Endodermal cell (in vitro differentiated cells): ENCODE results near the gene POFUT1. TPM values are rescaled to one million over a fixed set of nuclear protein-coding genes. Genes with fewer than 3 reads are reported as not detected.

Experiments
- DNase-seq: peaks from one replicate; pipeline ENCODE4 v3.0.0-alpha.2; 2017
- H3K27ac ChIP-seq: 2 replicates; pipeline ENCODE4 v1.5.1; 2013; ENCODE audit warnings: mild to moderate bottlenecking, low read depth, low read length, moderate library complexity
- H3K27me3 ChIP-seq: 2 replicates; pipeline ENCODE4 v1.6.1; 2013; ENCODE audit warnings: mild to moderate bottlenecking, low read length, moderate library complexity; ENCODE audit not compliant: insufficient read depth, control insufficient read depth, poor library complexity, severe bottlenecking
- H3K36me3 ChIP-seq: 2 replicates; pipeline ENCODE4 v1.7.0; 2013; ENCODE audit warnings: mild to moderate bottlenecking, low read length, moderate library complexity; ENCODE audit not compliant: control insufficient read depth, insufficient read depth
- H3K4me1 ChIP-seq: one replicate; pipeline ENCODE4 v1.7.0; 2013; ENCODE audit warnings: low read length; ENCODE audit not compliant: control insufficient read depth, insufficient read depth
- H3K4me3 ChIP-seq: 2 replicates; pipeline ENCODE4 v1.5.1; 2013; ENCODE audit warnings: mild to moderate bottlenecking, low read length, moderate library complexity
- H3K9ac ChIP-seq: 2 replicates; pipeline ENCODE4 v1.6.1; 2013; ENCODE audit warnings: mild to moderate bottlenecking, low read length, moderate library complexity; ENCODE audit not compliant: poor library complexity, severe bottlenecking; ENCODE audit errors: extremely low read depth
- H3K9me3 ChIP-seq: 2 replicates; pipeline ENCODE4 v1.6.1; 2013; ENCODE audit warnings: mild to moderate bottlenecking, low read length, moderate library complexity; ENCODE audit not compliant: control insufficient read depth
- H3K27ac Mint-ChIP-seq: 2 replicates; pipeline ENCODE4 v1.8.0; 2020; ENCODE audit warnings: mixed read lengths
- H3K27me3 Mint-ChIP-seq: 2 replicates; pipeline ENCODE4 v1.8.0; 2021; ENCODE audit warnings: mild to moderate bottlenecking, mixed read lengths; ENCODE audit not compliant: insufficient read depth
- H3K36me3 Mint-ChIP-seq: 2 replicates; pipeline ENCODE4 v1.8.0; 2020; ENCODE audit warnings: low read depth, mixed read lengths
- H3K4me1 Mint-ChIP-seq: 2 replicates; pipeline ENCODE4 v1.8.0; 2020; ENCODE audit warnings: mixed read lengths
- H3K4me3 Mint-ChIP-seq: 2 replicates; pipeline ENCODE4 v1.8.0; 2020; ENCODE audit warnings: mild to moderate bottlenecking, moderate library complexity, mixed read lengths
- H3K9me3 Mint-ChIP-seq: 2 replicates; pipeline ENCODE4 v1.8.0; 2020; ENCODE audit warnings: mild to moderate bottlenecking, mixed read lengths
- WGBS, 2 experiments: methylation state at CpG; one replicate each; pipeline versions ENCODE4 v1.1.5 to v1.1.7; 2013; ENCODE audit warnings: missing lambda C conversion rate in 2 of 2, mixed read lengths in 1 of 2; ENCODE audit not compliant: insufficient coverage in 1 of 2, insufficient read length in 1 of 2; 5-methylcytosine and 5-hydroxymethylcytosine counted together
- total RNA-seq, 2 donors: library from RNA; stranded (reverse); fragmentation: NEBNext Ultra II Directional in 1 of 2; extraction: Animal tissue kit (Norgen Biotek cat#: 25700) in 1 of 2; gene quantifications; 2 replicates in 1 of 2; 3 replicates in 1 of 2; pipeline ENCODE4 v1.2.1, GENCODE V29; 2021
- TF ChIP-seq, protein P1 (sequence below): fragments of 200-600 bp; sonication (generic); conservative IDR thresholded peaks from 2 replicates; pipeline ENCODE4 v1.5.0; 2021; ENCODE audit warnings: antibody characterized with exemption, mild to moderate bottlenecking

The POFUT1 gene
- total RNA-seq, 2 donors from 2014 or later = 43.9 to 44.8 TPM

DNA sequence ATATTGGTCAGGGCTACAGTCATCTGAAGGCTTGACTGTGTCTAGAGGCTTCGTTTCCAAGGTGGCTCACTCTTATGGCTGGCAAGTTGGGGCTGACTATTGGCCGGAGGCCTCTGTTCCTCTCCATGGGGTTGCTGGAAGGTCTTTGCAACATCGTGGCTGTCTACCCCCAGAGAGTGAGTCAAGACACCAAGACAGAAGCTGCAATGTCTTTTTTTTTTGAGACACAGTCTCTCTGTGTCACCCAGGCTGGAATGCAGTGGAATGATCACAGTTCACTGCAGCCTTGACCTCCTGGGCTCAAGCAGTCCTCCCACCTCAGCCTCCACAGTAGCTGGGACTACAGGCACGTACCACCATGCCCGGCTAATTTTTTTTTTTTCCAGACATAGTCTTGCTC is 40.4 kb downstream of the POFUT1 start:
- no peak overlapping the region for H3K9ac ChIP-seq
- H3K4me1 ChIP-seq = no peaks in the 10 kb centered on the region
- no peak overlapping the region for H3K4me3 ChIP-seq
- no peak overlapping the region for H3K27ac ChIP-seq
- H3K9me3 Mint-ChIP-seq = no peaks in the 10 kb centered on the region
- DNase-seq = no peak
- no peaks in the 10 kb centered on the region for H3K4me1 Mint-ChIP-seq
- no peaks in the 10 kb centered on the region for H3K36me3 ChIP-seq
- no peaks in the 10 kb centered on the region for H3K9me3 ChIP-seq
- no peaks in the 10 kb centered on the region for H3K27me3 ChIP-seq
- TF ChIP-seq, protein P1, sequence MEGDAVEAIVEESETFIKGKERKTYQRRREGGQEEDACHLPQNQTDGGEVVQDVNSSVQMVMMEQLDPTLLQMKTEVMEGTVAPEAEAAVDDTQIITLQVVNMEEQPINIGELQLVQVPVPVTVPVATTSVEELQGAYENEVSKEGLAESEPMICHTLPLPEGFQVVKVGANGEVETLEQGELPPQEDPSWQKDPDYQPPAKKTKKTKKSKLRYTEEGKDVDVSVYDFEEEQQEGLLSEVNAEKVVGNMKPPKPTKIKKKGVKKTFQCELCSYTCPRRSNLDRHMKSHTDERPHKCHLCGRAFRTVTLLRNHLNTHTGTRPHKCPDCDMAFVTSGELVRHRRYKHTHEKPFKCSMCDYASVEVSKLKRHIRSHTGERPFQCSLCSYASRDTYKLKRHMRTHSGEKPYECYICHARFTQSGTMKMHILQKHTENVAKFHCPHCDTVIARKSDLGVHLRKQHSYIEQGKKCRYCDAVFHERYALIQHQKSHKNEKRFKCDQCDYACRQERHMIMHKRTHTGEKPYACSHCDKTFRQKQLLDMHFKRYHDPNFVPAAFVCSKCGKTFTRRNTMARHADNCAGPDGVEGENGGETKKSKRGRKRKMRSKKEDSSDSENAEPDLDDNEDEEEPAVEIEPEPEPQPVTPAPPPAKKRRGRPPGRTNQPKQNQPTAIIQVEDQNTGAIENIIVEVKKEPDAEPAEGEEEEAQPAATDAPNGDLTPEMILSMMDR = no peak
- H3K36me3 Mint-ChIP-seq = no peaks in the 10 kb centered on the region
- H3K4me3 Mint-ChIP-seq = no peak overlapping the region
- 84 to 94% methylated on average over 4 to 5 of the region's 5 CpGs for WGBS, 2 experiments
- H3K27me3 Mint-ChIP-seq = no peaks in the 10 kb centered on the region
- H3K27ac Mint-ChIP-seq = no peak overlapping the region

DNA sequence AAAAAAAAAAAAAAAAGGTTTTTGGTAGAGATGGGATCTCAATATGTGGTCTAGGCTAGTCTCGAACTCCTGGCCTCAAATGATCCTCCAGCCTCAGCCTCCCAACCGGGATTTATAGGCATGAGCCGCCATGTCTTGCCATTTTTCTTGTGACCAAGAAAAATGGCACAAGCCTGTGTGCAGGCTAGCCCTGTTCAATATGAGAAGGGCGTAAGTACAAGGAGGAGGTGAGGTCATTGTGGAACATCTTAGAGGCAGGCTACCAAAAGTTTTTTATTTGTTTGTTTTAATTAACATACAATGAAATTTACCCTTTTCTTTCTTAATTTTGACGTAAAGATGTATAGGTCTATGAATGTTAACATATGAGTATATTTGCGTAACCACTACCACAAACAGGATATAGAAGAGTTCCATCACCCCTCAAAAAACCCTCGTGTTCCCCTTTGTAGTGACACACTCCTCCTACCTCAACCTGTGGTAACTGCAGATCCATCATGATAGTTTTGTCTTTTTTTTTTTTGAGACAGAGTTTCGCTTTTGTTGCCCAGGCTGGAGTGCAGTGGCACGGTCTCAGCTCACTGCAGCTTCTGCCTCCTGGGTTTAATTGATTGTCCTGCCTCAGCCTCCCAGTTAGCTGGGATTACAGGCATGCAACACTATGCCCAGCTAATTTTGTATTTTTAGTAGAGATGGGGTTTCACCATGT is 41.5 kb downstream of the POFUT1 start:
- WGBS, 2 experiments = 93 to 97% methylated on average over 6 to 7 of the region's 9 CpGs
- H3K4me3 Mint-ChIP-seq = no peak overlapping the region
- Histone ChIP-seq H3K4me1 (no peaks in the 10 kb centered on the region), H3K4me3 (no peak overlapping the region), H3K9ac (no peak overlapping the region), H3K27me3 (no peaks in the 10 kb centered on the region), H3K36me3 (no peaks in the 10 kb centered on the region), H3K9me3 (no peaks in the 10 kb centered on the region), H3K27ac (no peak overlapping the region)
- H3K27me3 Mint-ChIP-seq = peaks cover 4% of the 10 kb centered on the region
- H3K4me1 Mint-ChIP-seq = no peaks in the 10 kb centered on the region
- H3K27ac Mint-ChIP-seq = no peak overlapping the region
- no peaks in the 10 kb centered on the region for H3K9me3 Mint-ChIP-seq
- DNase-seq = no peak
- TF ChIP-seq, protein P1 = peak; percentile 27
- no peaks in the 10 kb centered on the region for H3K36me3 Mint-ChIP-seq

DNA sequence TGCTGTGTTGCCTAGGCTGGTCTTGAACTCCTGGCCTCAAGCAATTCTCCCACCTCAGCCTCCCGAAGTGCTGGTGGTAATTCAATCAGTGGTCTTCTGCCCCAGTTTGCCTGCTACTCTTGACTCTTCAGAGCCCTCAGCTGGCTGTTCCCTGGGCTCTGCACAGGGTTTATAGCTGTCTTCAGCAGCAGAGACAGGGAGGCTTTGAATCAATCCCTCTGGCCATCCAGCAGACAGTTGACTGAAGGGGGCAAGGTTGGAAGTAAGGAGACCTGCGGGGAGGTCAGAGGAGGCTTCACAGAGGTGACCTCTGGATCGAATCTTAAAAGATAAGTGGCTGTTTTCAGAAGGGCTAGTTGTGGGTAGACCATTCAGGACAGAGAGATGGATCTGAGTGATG is 43.8 kb downstream of the POFUT1 start:
- Mint-ChIP-seq H3K36me3 (no peaks in the 10 kb centered on the region), H3K9me3 (no peaks in the 10 kb centered on the region), H3K4me1 (peaks cover 3% of the 10 kb centered on the region), H3K4me3 (no peak overlapping the region), H3K27ac (no peak overlapping the region), H3K27me3 (peaks cover 4% of the 10 kb centered on the region)
- Histone ChIP-seq H3K36me3 (no peaks in the 10 kb centered on the region), H3K4me3 (no peak overlapping the region), H3K4me1 (no peaks in the 10 kb centered on the region), H3K27ac (no peak overlapping the region), H3K9me3 (no peaks in the 10 kb centered on the region), H3K9ac (no peak overlapping the region), H3K27me3 (no peaks in the 10 kb centered on the region)
- DNase-seq = no peak
- TF ChIP-seq, protein P1 = no peak
- 63 to 86% methylated on average over 1 to 3 of the region's 3 CpGs for WGBS, 2 experiments
